A673 (cell line): ENCODE results near the gene AKT3. TPM values are rescaled to one million over a fixed set of nuclear protein-coding genes. Genes with fewer than 3 reads are reported as not detected.

Experiments used
- BruUV-seq: library from RNA; stranded (reverse); fragments of 400-500 nt; replicated peaks from 2 replicates; lab custom pipeline; 2021; lab: Mats Ljungman, UMichigan
- CTCF ChIA-PET: fragments of 300-600 bp; sonication (Branson Sonifier 250); formaldehyde crosslinking; loops from one replicate; lab custom pipeline; 2022; ENCODE audit warnings: antibody characterized with exemption; lab: Charles Lee
- POLR2A ChIA-PET: fragments of 300-600 bp; sonication (Branson Sonifier 250); formaldehyde crosslinking; loops from one replicate; lab custom pipeline; 2022; ENCODE audit warnings: antibody characterized with exemption; ENCODE audit not compliant: low non-redundant PET; lab: Charles Lee
- DNase-seq: peaks from one replicate; pipeline ENCODE4 v3.0.0-alpha.2; 2015; ENCODE audit warnings: low spot score
- H3K27ac ChIP-seq: fragments of 200-600 bp; sonication (generic); 2 replicates; pipeline ENCODE4 v1.5.1; 2016; ENCODE audit warnings: mixed run types, low read depth, mild to moderate bottlenecking, mixed read lengths, antibody characterized with exemption, low read length; ENCODE audit not compliant: poor library complexity, severe bottlenecking
- H3K27me3 ChIP-seq: fragments of 200-600 bp; sonication (generic); replicated peaks from 2 replicates; pipeline ENCODE4 v1.6.1; 2017; ENCODE audit warnings: mixed run types, low read depth, mild to moderate bottlenecking, mixed read lengths, antibody characterized with exemption, low read length; ENCODE audit not compliant: insufficient read depth, poor library complexity
- H3K36me3 ChIP-seq: fragments of 200-600 bp; sonication (generic); 2 replicates; pipeline ENCODE4 v1.6.1; 2016; ENCODE audit warnings: mixed run types, mild to moderate bottlenecking, mixed read lengths, antibody characterized with exemption, low read length; ENCODE audit not compliant: insufficient read depth, poor library complexity, severe bottlenecking
- H3K4me1 ChIP-seq: fragments of 200-600 bp; sonication (generic); 2 replicates; pipeline ENCODE4 v1.6.1; 2017; ENCODE audit warnings: mixed run types, mild to moderate bottlenecking, mixed read lengths, antibody characterized with exemption, low read length; ENCODE audit not compliant: insufficient read depth, poor library complexity, severe bottlenecking
- H3K4me3 ChIP-seq: fragments of 200-600 bp; sonication (generic); 2 replicates; pipeline ENCODE4 v1.5.1; 2016; ENCODE audit warnings: low read depth, mixed run types, mild to moderate bottlenecking, mixed read lengths, low read length; ENCODE audit not compliant: poor library complexity, severe bottlenecking
- H3K9me3 ChIP-seq: fragments of 200-600 bp; sonication (generic); 2 replicates; pipeline ENCODE4 v1.6.1; 2016; ENCODE audit warnings: mixed run types, low read depth, mild to moderate bottlenecking, mixed read lengths, antibody characterized with exemption, low read length; ENCODE audit not compliant: poor library complexity, severe bottlenecking
- EZH2 ChIP-seq: fragments of 200-600 bp; sonication (generic); IDR thresholded peaks from 2 replicates; pipeline ENCODE4 v1.6.1; 2017; ENCODE audit warnings: borderline replicate concordance, low read depth, mild to moderate bottlenecking, mixed read lengths, antibody characterized with exemption, low read length; ENCODE audit not compliant: poor library complexity, severe bottlenecking
- intact Hi-C: fragments of 100-400 bp; cut with micrococcal nuclease; formaldehyde crosslinking; loops from one replicate; pipeline ENCODE4 v1.10.0; 2022; ENCODE audit not compliant: unreplicated experiment
- total RNA-seq: library from RNA; stranded (reverse); gene quantifications from 2 replicates; pipeline ENCODE4 v1.2.3, GENCODE V29; 2021
- TF ChIP-seq, protein P1 (sequence below): fragments of 300-800, 200-600 bp; sonication (generic); conservative IDR thresholded peaks from 2 replicates; pipeline ENCODE4 v1.5.1; 2017; ENCODE audit warnings: low read depth, mild to moderate bottlenecking, antibody characterized with exemption, low read length, moderate library complexity, mixed read lengths

AKT3 gene
- total RNA-seq, 1 experiment from 2014 or later, result 14.4 TPM

DNA sequence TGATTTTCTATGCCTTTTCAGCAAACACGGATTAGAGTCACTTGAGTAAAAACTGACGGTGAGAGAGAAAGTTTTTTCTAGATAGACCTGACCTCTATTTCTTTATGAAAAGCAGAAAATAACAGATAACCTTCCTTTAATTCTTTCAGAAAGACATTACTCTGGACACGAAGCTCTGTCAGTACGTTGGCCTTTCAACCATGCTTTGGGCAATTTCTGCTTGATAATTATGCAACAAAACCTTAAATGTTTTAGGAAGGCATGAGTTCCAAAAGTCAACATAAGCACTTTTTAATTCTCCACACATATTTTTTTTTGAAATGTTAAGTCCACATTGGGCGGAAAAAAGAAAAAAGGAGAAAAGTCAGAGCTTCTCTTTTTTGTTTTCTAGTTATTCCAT is 137.8 kb downstream of the AKT3 start:
- no peak overlapping the region for H3K4me3 ChIP-seq
- TF ChIP-seq, protein P1, sequence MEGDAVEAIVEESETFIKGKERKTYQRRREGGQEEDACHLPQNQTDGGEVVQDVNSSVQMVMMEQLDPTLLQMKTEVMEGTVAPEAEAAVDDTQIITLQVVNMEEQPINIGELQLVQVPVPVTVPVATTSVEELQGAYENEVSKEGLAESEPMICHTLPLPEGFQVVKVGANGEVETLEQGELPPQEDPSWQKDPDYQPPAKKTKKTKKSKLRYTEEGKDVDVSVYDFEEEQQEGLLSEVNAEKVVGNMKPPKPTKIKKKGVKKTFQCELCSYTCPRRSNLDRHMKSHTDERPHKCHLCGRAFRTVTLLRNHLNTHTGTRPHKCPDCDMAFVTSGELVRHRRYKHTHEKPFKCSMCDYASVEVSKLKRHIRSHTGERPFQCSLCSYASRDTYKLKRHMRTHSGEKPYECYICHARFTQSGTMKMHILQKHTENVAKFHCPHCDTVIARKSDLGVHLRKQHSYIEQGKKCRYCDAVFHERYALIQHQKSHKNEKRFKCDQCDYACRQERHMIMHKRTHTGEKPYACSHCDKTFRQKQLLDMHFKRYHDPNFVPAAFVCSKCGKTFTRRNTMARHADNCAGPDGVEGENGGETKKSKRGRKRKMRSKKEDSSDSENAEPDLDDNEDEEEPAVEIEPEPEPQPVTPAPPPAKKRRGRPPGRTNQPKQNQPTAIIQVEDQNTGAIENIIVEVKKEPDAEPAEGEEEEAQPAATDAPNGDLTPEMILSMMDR, result no peak
- no peak for TF ChIP-seq EZH2
- H3K27ac ChIP-seq, result no peak overlapping the region
- BruUV-seq, result no TSS peak
- H3K4me1 ChIP-seq, result peaks cover 16% of the 10 kb centered on the region
- CTCF ChIA-PET, result no interaction called here
- H3K9me3 ChIP-seq, result no peaks in the 10 kb centered on the region
- POLR2A ChIA-PET, result no interaction called here
- no peaks in the 10 kb centered on the region for H3K36me3 ChIP-seq
- no peaks in the 10 kb centered on the region for H3K27me3 ChIP-seq
- intact Hi-C loops, result loop anchor here (5.0 kb wide), 1 partner anchor 560 kb away; no protein-coding TSS in a partner anchor
- DNase-seq, result no peak

DNA sequence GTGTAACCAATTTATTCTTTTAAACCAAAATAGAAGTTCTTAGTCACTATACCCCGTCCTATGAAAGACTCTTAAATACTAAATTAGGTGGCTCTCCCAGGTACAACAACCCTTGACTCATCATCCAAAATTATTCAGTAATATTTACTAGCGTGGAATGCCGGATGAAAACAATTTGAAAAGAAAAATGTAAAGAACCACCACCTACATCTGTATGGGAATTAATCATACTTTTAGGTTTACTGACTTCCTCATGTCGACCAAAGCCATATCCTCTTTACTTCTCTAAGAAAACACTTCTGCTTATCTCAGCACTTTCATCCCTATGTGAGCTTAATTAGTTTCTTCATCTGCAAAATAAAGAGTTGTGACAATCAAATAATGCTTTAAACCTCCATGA is 139.6 kb downstream of the AKT3 start:
- DNase-seq, result no peak
- TF ChIP-seq EZH2, result no peak
- TF ChIP-seq, protein P1, result no peak
- Histone ChIP-seq H3K4me3 (no peak overlapping the region), H3K9me3 (no peaks in the 10 kb centered on the region), H3K4me1 (peaks cover 16% of the 10 kb centered on the region), H3K36me3 (no peaks in the 10 kb centered on the region), H3K27me3 (no peaks in the 10 kb centered on the region), H3K27ac (no peak overlapping the region)
- intact Hi-C loops, result loop anchor here (5.0 kb wide), 1 partner anchor 562 kb away; no protein-coding TSS in a partner anchor
- BruUV-seq, result no TSS peak
- ChIA-PET POLR2A (interaction anchor here (0.5 kb wide), 1 partner anchor 392 kb away, joined by 6 read pairs; no protein-coding TSS in a partner anchor), CTCF (no interaction called here)

DNA sequence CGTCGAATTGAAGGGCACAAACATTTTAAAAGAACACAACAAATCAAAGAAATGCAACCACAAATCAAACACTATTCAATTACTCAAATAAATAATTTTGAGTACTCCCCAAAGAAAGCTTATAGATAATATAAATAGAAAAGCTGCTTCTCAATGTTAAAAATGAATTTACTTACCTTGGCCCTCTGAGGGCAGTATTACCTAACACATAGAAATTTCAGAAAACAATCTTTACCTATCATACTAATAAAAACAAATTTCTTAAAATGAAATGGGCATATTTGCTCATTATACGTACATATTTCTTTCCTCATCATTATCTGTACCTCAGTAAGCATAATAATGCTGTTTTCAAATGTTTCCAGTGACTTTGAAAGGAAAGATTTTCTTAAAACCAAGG is 141.8 kb downstream of the AKT3 start:
- H3K27me3 ChIP-seq, result no peaks in the 10 kb centered on the region
- no peak overlapping the region for H3K27ac ChIP-seq
- no peak for TF ChIP-seq EZH2
- TF ChIP-seq, protein P1, result peak; percentile 25; the same call in 1 of the 2 replicates
- no peak overlapping the region for H3K4me3 ChIP-seq
- no peaks in the 10 kb centered on the region for H3K4me1 ChIP-seq
- no peaks in the 10 kb centered on the region for H3K9me3 ChIP-seq
- H3K36me3 ChIP-seq, result no peaks in the 10 kb centered on the region
- intact Hi-C loops, result no loop called here
- no peak for DNase-seq
- POLR2A ChIA-PET, result no interaction called here
- CTCF ChIA-PET, result interaction anchor here (0.6 kb wide), 1 partner anchor 1153 kb away, joined by 8 read pairs; no protein-coding TSS in a partner anchor
- no TSS peak for BruUV-seq
